CD4-positive, alpha-beta T cell treated with Interleukin-12 subunit alpha and Interleukin-12 subunit beta, for 1 hour (primary cell): Measurements from ENCODE around the gene ERBB4.

Source experiments
- DNase-seq: peaks from one replicate; pipeline ENCODE4 v3.0.0-alpha.2; 2020

The ERBB4 gene

DNA sequence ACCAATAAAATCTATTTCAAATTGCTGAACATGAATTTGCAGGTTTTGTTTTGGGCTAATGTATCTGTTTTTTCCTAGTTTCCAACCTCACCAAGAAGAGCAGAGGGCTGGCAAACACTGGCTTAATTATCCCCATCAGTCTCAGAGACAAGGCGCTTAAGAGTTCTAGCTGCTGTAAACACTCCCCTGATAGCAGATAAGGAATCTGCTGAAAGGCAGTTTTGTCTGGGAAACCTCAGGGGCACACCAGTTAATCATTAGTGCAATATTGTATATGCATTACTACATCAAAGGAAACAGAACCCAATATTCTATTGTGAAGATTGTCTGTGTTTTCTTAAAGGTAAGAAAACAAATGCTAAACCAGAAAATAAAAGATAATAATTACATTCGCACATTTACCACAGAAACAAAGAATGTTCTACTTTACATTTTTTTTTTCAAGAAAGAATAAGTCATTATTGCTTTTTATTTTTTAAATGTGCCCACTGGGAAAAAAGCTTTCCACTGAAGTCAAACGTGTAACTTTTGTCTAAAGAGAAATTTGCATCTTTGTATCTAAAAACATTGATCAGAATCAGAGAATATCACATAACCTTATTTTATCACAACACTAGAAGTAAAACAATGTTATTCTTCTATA is 179.1 kb downstream of the ERBB4 start:
- no peak for DNase-seq

DNA sequence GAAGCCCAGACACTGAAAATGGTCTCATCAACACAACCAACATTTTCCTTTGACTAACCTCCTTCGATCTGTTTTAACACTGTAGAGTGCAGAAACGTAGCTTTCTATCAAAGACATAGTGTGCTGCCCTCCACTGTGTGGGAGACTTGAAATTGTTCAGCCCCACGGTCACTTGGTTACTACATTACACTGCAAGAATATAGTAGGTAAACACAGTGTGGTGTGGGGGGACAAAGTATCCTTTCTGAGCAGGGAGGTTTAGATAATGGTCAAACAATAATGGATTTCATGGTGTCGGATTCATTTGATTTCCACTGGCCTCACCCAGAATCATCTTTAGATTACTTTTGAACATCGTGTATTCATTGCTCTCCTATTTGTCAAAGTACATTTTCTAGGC is 181.0 kb downstream of the ERBB4 start:
- no peak for DNase-seq

DNA sequence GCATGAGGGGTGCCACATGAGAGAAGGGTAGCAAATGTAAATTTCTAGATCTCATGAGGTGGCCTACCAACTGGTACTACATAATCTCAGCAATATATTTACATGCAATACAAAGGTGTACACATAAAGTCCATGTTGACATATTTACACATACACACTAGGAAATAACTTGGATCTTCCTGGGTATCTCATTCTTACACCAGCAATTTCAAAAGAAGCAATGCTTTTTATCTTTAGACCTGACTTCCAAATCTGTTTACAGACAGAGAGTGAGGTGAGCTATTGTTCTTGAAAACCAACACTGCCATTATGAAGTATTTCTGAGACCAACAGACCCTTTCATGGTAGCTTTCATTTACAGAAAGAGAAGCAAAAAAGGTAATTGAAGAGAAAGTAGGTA is 184.2 kb downstream of the ERBB4 start:
- DNase-seq: no peak

DNA sequence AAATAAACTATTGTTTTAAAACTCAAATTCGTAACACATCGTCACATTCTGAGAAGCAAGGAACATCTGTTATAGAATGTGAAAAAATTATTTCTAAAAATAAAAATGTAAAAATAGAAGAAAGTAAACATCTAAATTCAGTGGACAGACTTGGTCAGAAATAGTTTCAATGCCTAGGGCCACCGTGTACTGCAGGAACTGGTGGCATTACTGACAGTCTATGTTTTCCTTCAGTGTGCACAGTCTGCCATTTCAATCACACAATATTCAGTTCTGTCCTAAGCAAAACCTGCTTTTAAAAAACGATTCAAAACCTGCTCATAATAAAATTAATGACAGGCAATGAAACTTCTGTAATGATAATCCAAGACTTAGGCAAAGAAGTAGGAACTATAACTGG is 190.1 kb downstream of the ERBB4 start:
- no peak for DNase-seq

- DNase-seq: no peak
Observed at GRCh38 chr2:212346865-212347264, 191.7 kb downstream of the ERBB4 start.

- DNase-seq: no peak
Observed at GRCh38 chr2:212345966-212346365, 192.6 kb downstream of the ERBB4 start.

- DNase-seq: no peak
Observed at GRCh38 chr2:212344131-212344530, 194.5 kb downstream of the ERBB4 start.

- no peak for DNase-seq
Observed at GRCh38 chr2:212343167-212343566, 195.4 kb downstream of the ERBB4 start.

DNA sequence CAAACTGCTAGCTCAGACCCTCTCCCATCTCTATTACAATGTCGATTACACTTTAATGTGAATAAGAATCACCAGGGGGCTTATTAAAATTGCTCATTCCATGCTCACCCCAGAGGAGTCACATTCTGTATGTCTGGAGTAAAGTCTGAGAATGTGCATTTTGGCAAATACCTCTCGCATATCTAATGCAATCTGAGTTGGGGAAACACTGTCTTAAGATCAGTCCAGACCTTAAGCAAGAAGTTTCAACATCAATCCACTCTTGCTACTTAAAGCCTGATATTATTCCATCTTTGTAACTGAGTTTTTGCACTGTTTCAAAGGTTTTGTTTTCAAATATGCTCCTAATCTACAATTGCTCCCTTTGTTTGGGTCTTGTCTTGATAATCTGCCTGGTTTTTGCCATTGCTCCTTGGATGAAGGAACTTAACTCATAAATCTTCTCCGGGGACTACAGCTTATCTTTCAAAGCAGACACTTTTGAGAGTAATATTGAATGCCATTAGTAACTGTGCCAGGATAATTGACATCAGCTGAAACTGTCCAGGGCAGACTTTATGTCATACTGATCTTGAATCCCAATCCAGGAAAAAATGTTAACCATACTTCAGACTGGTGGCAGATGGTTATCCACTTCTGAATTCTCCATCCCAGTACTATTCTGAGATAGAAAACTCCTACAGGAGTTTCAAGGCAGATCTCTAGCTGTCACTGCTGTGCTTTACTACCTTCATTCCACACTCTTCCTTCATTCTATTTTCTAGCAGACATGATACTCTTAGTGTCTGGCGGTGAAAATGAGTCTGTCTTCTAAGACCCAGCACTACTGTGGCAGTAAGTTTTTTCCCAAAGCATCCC is 200.9 kb downstream of the ERBB4 start:
- no peak for DNase-seq

- DNase-seq: no peak
Observed at GRCh38 chr2:212337036-212337435, 201.6 kb downstream of the ERBB4 start.

DNA sequence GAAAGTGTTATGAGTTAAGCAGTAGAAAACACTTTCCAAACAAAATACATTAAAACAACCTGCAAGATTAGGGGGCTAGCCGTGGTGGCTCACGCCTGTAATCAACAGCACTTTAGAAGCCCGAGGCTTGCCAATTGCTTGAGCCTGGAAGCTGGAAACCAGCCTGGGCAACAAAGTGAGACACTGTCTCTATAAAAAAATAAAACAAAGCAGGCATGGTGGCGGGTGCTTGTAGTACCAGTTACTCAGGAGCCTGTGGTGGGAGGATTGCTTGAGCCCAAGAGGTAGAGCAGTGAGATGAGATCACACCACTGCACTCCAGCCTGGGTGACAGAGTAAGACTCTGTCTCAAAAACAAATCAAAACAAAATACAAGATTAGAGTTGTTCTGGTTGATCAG is 208.3 kb downstream of the ERBB4 start:
- DNase-seq: no peak

- no peak for DNase-seq
Observed at GRCh38 chr2:212328712-212329496, 209.7 kb downstream of the ERBB4 start.

- DNase-seq: no peak
Observed at GRCh38 chr2:212328136-212328535, 210.5 kb downstream of the ERBB4 start.

GRCh38 chr2:212327171-212327809 is 211.3 kb downstream of the ERBB4 start:
- no peak for DNase-seq

GRCh38 chr2:212318636-212319035 is 220.0 kb downstream of the ERBB4 start:
- no peak for DNase-seq

GRCh38 chr2:212314680-212315079 is 223.9 kb downstream of the ERBB4 start:
- DNase-seq: no peak

DNA sequence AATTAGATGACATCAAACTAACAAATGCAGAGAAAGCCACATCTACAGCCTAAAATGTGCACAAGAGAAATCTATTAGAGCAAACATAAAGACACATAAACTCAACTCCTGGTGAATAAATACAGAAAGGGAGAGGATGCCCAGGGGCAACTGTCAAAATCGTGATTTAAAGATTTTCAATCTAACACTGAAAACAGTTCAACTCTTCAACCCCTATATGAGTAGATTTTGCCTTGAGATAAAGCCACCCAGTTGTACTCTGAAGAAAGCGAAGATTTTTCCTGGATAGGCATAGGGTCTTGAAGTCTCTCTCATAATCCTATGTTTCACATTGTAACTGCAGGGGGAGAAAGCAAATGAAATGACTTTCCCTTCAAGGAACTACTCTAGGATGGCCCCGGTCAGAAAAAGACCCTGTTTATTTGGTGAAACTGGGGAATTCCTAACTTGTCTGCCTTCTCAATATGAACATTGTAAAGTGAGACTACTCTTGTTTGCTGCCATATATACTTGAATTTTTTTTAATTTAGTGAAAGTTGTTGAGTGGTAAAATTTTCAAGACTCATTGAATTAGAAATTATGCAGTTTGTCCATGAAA is 226.7 kb downstream of the ERBB4 start:
- DNase-seq: no peak

- no peak for DNase-seq
Observed at GRCh38 chr2:212299943-212300342, 238.7 kb downstream of the ERBB4 start.

GRCh38 chr2:212299333-212299732 is 239.3 kb downstream of the ERBB4 start:
- DNase-seq: no peak

GRCh38 chr2:212295571-212295970 is 243.0 kb downstream of the ERBB4 start:
- no peak for DNase-seq

DNA sequence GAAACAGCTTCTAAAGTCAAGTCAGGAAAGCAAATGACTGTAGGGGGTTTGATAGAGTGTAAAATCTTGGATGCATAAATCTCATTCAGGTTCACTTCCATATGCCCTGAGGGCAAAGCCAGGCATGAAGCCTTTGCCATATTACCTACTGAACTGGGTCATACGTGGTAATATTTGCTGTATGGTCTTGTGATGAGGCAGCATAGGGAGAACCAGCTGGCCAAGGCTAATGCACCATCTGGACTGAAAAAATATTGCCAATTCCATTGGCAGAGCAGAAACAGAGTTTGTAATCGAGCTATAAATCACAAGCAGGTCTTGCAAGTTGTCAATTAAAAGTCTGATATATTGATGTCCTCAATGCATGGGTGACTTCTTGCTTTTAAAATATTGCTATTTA is 243.8 kb downstream of the ERBB4 start:
- DNase-seq: no peak

- DNase-seq: no peak
Observed at GRCh38 chr2:212289301-212289700, 249.3 kb downstream of the ERBB4 start.

DNA sequence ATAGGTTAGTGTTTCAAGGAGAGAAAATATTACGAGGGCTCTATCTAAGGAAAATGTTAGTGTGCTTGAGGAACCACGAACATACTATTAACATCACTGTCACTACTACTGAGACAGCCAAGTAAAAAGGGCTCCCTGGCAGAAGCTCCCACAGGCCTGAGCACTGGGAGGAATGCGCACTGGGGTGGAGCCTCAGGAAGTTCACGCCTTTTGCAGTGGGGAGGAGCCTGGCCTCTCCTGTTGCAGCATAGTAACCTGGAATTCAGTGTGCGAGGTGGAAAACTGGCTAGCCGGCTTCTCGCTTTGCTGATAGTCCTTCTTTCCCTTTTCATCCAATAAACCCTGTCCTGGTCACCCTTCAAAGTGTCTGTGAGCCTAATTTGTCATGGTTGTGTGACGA is 250.3 kb downstream of the ERBB4 start:
- DNase-seq: no peak
